ENCODE measurements around the gene RAB11FIP4.

- TF ChIP-seq ZNF747 (tag by site-specific recombination; IDR thresholded peaks at IDR 0.05) (no peak), ZNF138 (tag by site-specific recombination; IDR thresholded peaks at IDR 0.05; ENCODE audit: borderline replicate concordance) (no peak), CTCF (tag by site-specific recombination; IDR thresholded peaks at IDR 0.05) (no peak)
Measured at GRCh38 chr17:31540602-31541307, 149.3 kb downstream of the RAB11FIP4 start.

Data from HEK293 (cell line).